Ishikawa (cell line): ENCODE data around the gene BROX.

Experiments
- CREB1 ChIP-seq: IDR thresholded peaks from 2 replicates; pipeline ENCODE4 v1.6.1; 2012; ENCODE audit warnings: low read depth
- EGR1 ChIP-seq: IDR thresholded peaks from 2 replicates; pipeline ENCODE4 v1.6.1; 2012
- EP300 ChIP-seq: IDR thresholded peaks from 2 replicates; pipeline ENCODE4 v1.6.1; 2012; ENCODE audit warnings: borderline replicate concordance
- FOXM1 ChIP-seq: IDR thresholded peaks from 2 replicates; pipeline ENCODE4 v1.6.1; 2012; ENCODE audit warnings: low read depth, borderline replicate concordance
- MAX ChIP-seq: IDR thresholded peaks from 2 replicates; pipeline ENCODE4 v1.6.1; 2012
- RAD21 ChIP-seq: IDR thresholded peaks from 2 replicates; pipeline ENCODE4 v1.6.1; 2012; ENCODE audit warnings: low read depth
- REST ChIP-seq: IDR thresholded peaks from 2 replicates; pipeline ENCODE4 v1.6.1; 2012; ENCODE audit warnings: low read depth, mild to moderate bottlenecking
- TAF1 ChIP-seq: IDR thresholded peaks from 2 replicates; pipeline ENCODE4 v1.6.1; 2012; ENCODE audit warnings: low read depth, mild to moderate bottlenecking
- TCF12 ChIP-seq: IDR thresholded peaks from 2 replicates; pipeline ENCODE4 v1.6.1; 2012; ENCODE audit warnings: low read depth
- YY1 ChIP-seq: IDR thresholded peaks from 2 replicates; pipeline ENCODE4 v1.6.1; 2012; ENCODE audit warnings: low read depth
- ZBTB7A ChIP-seq: IDR thresholded peaks from 2 replicates; pipeline ENCODE4 v1.6.1; 2012; ENCODE audit warnings: low read depth

- TF ChIP-seq YY1 (no peak), EP300 (no peak), TCF12 (no peak), FOXM1 (no peak), REST (no peak), RAD21 (no peak), CREB1 (no peak), EGR1 (no peak), MAX (no peak), TAF1 (no peak), ZBTB7A (no peak)
These were observed 42.3 kb upstream of the BROX start for GRCh38 chr1:222670110-222670509.
